GM19324 (cell line): Measurements from ENCODE around the gene UBE2G1.
A peak's percentile ranks its signal among the peaks of the same experiment; 100 is the strongest.
"Not testable (repeated sequence)": the region's sequence is repeated elsewhere in the genome, so short reads cannot be mapped to it uniquely, and the experiment has no call there.

Experiments used
- ATAC-seq: cut with Tn5 transposase; IDR thresholded peaks from one replicate; pipeline ENCODE4 v1.9.1; 2021; ENCODE audit warnings: mild to moderate bottlenecking, moderate library complexity; ENCODE audit not compliant: unreplicated experiment, low FRiP score

UBE2G1 gene

GRCh38 chr17:4375796-4376440 lies 9.4 kb upstream of the UBE2G1 start:
- not testable (repeated sequence) for ATAC-seq

GRCh38 chr17:4375039-4375748 lies 8.7 kb upstream of the UBE2G1 start:
- ATAC-seq: peak; percentile 85

- ATAC-seq: no peak
Measured at GRCh38 chr17:4369557-4370230, 3.2 kb upstream of the UBE2G1 start.

- ATAC-seq: no peak
Measured at GRCh38 chr17:4368341-4368740, 1.9 kb upstream of the UBE2G1 start.

- not testable (repeated sequence) for ATAC-seq
Measured at GRCh38 chr17:4367177-4367576, 702 bp upstream of the UBE2G1 start.

GRCh38 chr17:4365628-4366326 lies 698 bp downstream of the UBE2G1 start:
- ATAC-seq: peak; percentile 24

- ATAC-seq: peak; percentile 56
Measured at GRCh38 chr17:4365103-4365627, 1.3 kb downstream of the UBE2G1 start.

- no peak for ATAC-seq
Measured at GRCh38 chr17:4364622-4365041, 1.8 kb downstream of the UBE2G1 start.

GRCh38 chr17:4362141-4362540 lies 4.3 kb downstream of the UBE2G1 start:
- no peak for ATAC-seq

GRCh38 chr17:4358154-4358553 lies 8.3 kb downstream of the UBE2G1 start:
- no peak for ATAC-seq

- no peak for ATAC-seq
Measured at GRCh38 chr17:4357671-4358070, 8.8 kb downstream of the UBE2G1 start.

- no peak for ATAC-seq
Measured at GRCh38 chr17:4357030-4357628, 9.3 kb downstream of the UBE2G1 start.

- ATAC-seq: no peak
Measured at GRCh38 chr17:4354862-4355514, 11.5 kb downstream of the UBE2G1 start.

GRCh38 chr17:4354206-4354605 lies 12.3 kb downstream of the UBE2G1 start:
- no peak for ATAC-seq

GRCh38 chr17:4350214-4350613 lies 16.3 kb downstream of the UBE2G1 start:
- not testable (repeated sequence) for ATAC-seq

GRCh38 chr17:4345581-4346252 lies 20.8 kb downstream of the UBE2G1 start:
- ATAC-seq: no peak

- no peak for ATAC-seq
Measured at GRCh38 chr17:4344926-4345325, 21.5 kb downstream of the UBE2G1 start.

- no peak for ATAC-seq
Measured at GRCh38 chr17:4342535-4342934, 23.9 kb downstream of the UBE2G1 start.

GRCh38 chr17:4341616-4341977 lies 24.9 kb downstream of the UBE2G1 start:
- no peak for ATAC-seq
